Mononuclear cell (primary cell): ENCODE data around the gene STK32B. TPM values are rescaled to one million over a fixed set of nuclear protein-coding genes. Genes with fewer than 3 reads are reported as not detected.

Source experiments
- H3K27me3 ChIP-seq: 2 replicates; pipeline ENCODE4 v1.6.0; 2011; ENCODE audit warnings: low read length, control low read depth; ENCODE audit not compliant: insufficient read depth
- H3K4me1 ChIP-seq: 2 replicates; pipeline ENCODE4 v1.5.1; 2011; ENCODE audit warnings: mild to moderate bottlenecking, low read length, control low read depth; ENCODE audit not compliant: insufficient read depth
- H3K4me3 ChIP-seq: 2 replicates; pipeline ENCODE4 v1.5.1; 2011; ENCODE audit warnings: mild to moderate bottlenecking, low read length, moderate library complexity
- H3K9me3 ChIP-seq: 2 replicates; pipeline ENCODE4 v1.5.1; 2011; ENCODE audit warnings: low read depth, mild to moderate bottlenecking, control low read depth, low read length
- total RNA-seq: library from RNA; depleted of rRNA; stranded (reverse); fragments of >200 nt; gene quantifications from one replicate; pipeline ENCODE4 v1.2.3, GENCODE V29; 2012

The STK32B gene
- total RNA-seq, 1 donor, result 0.63 TPM

- H3K4me1 ChIP-seq, result no peaks in the 10 kb centered on the region
- H3K27me3 ChIP-seq, result no peaks in the 10 kb centered on the region
- H3K9me3 ChIP-seq, result no peaks in the 10 kb centered on the region
- H3K4me3 ChIP-seq, result no peak overlapping the region
These were observed 304.6 kb downstream of the STK32B start for GRCh38 chr4:5355846-5356245.

GRCh38 chr4:5357870-5358269, 306.6 kb downstream of the STK32B start:
- Histone ChIP-seq H3K4me1 (no peaks in the 10 kb centered on the region), H3K27me3 (no peaks in the 10 kb centered on the region), H3K9me3 (no peaks in the 10 kb centered on the region), H3K4me3 (no peak overlapping the region)

- no peaks in the 10 kb centered on the region for H3K4me1 ChIP-seq
- H3K4me3 ChIP-seq, result no peak overlapping the region
- H3K27me3 ChIP-seq, result no peaks in the 10 kb centered on the region
- no peaks in the 10 kb centered on the region for H3K9me3 ChIP-seq
These were observed 310.7 kb downstream of the STK32B start for GRCh38 chr4:5361968-5362367.

- Histone ChIP-seq H3K27me3 (no peaks in the 10 kb centered on the region), H3K9me3 (no peaks in the 10 kb centered on the region), H3K4me3 (no peak overlapping the region), H3K4me1 (no peaks in the 10 kb centered on the region)
These were observed 313.1 kb downstream of the STK32B start for GRCh38 chr4:5364406-5364805.

- H3K9me3 ChIP-seq, result no peaks in the 10 kb centered on the region
- H3K4me3 ChIP-seq, result no peak overlapping the region
- no peaks in the 10 kb centered on the region for H3K27me3 ChIP-seq
- H3K4me1 ChIP-seq, result no peaks in the 10 kb centered on the region
These were observed 314.1 kb downstream of the STK32B start for GRCh38 chr4:5365071-5366008.

GRCh38 chr4:5366009-5366386, 314.7 kb downstream of the STK32B start:
- Histone ChIP-seq H3K4me1 (no peaks in the 10 kb centered on the region), H3K9me3 (no peaks in the 10 kb centered on the region), H3K27me3 (no peaks in the 10 kb centered on the region), H3K4me3 (no peak overlapping the region)

DNA sequence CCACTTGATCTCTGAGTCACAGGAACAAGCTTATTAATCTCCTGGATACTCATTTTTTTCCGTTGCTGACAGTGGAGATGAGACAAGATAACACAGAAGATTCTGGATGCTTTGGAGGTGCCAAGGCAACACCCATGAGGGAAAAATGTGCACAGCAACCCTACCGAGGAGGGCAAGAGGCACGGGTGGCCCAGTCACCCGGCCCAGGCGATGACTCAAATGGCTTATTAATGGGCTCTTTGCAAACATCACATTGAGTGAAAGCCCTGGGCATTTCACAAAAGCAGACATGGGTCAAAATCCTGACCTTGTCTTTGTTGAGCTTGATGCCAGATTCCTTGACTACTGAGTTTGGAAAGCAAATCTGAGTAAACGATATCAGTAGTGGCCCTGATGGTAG, 315.1 kb downstream of the STK32B start:
- H3K4me1 ChIP-seq, result no peaks in the 10 kb centered on the region
- H3K27me3 ChIP-seq, result no peaks in the 10 kb centered on the region
- H3K9me3 ChIP-seq, result no peaks in the 10 kb centered on the region
- H3K4me3 ChIP-seq, result no peak overlapping the region

GRCh38 chr4:5368426-5368825, 317.1 kb downstream of the STK32B start:
- H3K4me3 ChIP-seq, result no peak overlapping the region
- no peaks in the 10 kb centered on the region for H3K27me3 ChIP-seq
- H3K9me3 ChIP-seq, result no peaks in the 10 kb centered on the region
- no peaks in the 10 kb centered on the region for H3K4me1 ChIP-seq

- Histone ChIP-seq H3K4me1 (no peaks in the 10 kb centered on the region), H3K9me3 (no peaks in the 10 kb centered on the region), H3K27me3 (no peaks in the 10 kb centered on the region), H3K4me3 (no peak overlapping the region)
These were observed 319.0 kb downstream of the STK32B start for GRCh38 chr4:5370286-5370685.

GRCh38 chr4:5371415-5372190, 320.3 kb downstream of the STK32B start:
- Histone ChIP-seq H3K9me3 (no peaks in the 10 kb centered on the region), H3K4me3 (no peak overlapping the region), H3K4me1 (no peaks in the 10 kb centered on the region), H3K27me3 (no peaks in the 10 kb centered on the region)

- H3K4me3 ChIP-seq, result no peak overlapping the region
- H3K9me3 ChIP-seq, result no peaks in the 10 kb centered on the region
- no peaks in the 10 kb centered on the region for H3K27me3 ChIP-seq
- H3K4me1 ChIP-seq, result no peaks in the 10 kb centered on the region
These were observed 320.9 kb downstream of the STK32B start for GRCh38 chr4:5372198-5372597.

DNA sequence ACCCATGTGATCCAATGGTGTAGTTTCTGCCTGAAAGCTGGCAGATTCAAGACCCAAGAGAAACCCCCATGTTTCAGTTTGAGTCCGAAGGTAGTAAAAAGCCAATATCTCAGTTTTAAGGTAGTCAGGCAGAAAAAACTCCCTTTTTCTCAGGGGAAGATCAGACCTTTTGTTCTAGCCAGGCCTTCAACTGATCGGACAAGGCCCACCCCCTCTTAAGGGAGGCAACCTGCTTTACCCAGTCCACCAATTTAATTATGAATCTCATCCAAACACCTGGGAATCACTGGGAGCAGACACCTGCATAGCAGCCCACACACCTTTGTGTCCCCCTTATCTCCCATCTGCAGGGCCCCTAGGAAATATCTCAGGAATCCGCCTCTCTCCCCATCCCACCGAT, 322.0 kb downstream of the STK32B start:
- no peaks in the 10 kb centered on the region for H3K27me3 ChIP-seq
- no peaks in the 10 kb centered on the region for H3K9me3 ChIP-seq
- no peaks in the 10 kb centered on the region for H3K4me1 ChIP-seq
- no peak overlapping the region for H3K4me3 ChIP-seq

GRCh38 chr4:5374592-5374991, 323.3 kb downstream of the STK32B start:
- Histone ChIP-seq H3K4me3 (no peak overlapping the region), H3K27me3 (no peaks in the 10 kb centered on the region), H3K9me3 (no peaks in the 10 kb centered on the region), H3K4me1 (no peaks in the 10 kb centered on the region)

GRCh38 chr4:5374994-5375393, 323.7 kb downstream of the STK32B start:
- H3K4me3 ChIP-seq, result no peak overlapping the region
- no peaks in the 10 kb centered on the region for H3K4me1 ChIP-seq
- H3K27me3 ChIP-seq, result no peaks in the 10 kb centered on the region
- no peaks in the 10 kb centered on the region for H3K9me3 ChIP-seq

DNA sequence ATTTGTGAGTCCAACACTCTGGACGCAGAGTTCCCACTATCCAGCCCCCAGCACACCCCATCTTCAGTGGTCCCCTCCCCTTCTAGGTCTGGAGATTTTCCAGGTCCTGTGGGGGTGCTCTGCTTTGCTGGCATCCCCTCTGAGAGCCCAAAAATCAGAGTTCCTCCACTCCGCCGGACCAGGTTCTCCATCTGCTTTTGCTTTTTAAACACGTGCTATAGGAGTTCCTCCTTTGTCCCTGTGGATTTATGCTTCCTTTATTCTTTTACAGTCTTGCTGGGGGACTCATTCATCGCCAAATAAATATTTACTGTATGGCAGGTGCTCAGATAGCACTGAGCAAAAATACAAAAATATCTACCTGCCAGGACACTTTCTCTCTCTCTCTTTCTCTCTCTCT, 324.7 kb downstream of the STK32B start:
- H3K27me3 ChIP-seq, result no peaks in the 10 kb centered on the region
- no peaks in the 10 kb centered on the region for H3K4me1 ChIP-seq
- no peak overlapping the region for H3K4me3 ChIP-seq
- no peaks in the 10 kb centered on the region for H3K9me3 ChIP-seq
